ENCODE measurements around the gene SUSD5.
"Not testable (repeated sequence)": the region's sequence is repeated elsewhere in the genome, so short reads cannot be mapped to it uniquely, and the experiment has no call there.

SUSD5 gene

DNA sequence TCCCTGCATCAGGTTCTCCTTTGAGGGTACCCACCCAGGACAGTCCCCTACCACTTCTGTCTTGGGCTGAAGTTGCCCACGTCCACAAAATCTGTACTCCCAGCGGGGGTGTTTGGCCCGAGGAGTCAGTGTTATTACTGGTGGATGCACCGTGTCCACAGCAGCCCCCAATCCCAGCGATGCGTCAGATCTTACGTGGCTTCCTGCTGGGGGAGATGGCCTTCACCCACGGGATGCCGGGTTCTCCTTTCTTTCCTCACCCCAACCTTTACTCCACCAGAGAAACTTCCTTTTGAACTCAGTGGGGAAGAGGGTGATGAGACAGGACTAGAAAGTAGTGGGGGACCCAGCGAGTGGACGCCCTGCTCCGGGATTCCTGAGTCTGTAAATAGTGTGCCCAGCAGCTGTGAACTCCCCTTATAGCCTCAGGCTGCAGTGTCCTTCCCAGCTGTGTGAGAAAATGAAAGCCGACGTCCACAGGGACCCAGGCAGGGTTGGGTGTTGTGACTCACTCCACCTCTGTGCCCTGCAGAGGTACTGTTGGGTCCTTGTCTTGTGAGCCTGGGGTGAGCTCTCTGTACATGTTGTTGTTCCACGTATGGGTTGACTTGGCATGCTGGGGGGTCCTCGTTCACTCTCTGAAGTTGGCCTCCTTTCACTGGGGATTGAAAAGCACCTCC lies 73.2 kb downstream of the SUSD5 start:
- no peak overlapping the region for H3K4me3 ChIP-seq (ENCODE audit: low read depth, low read length)
- no peaks in the 10 kb centered on the region for H3K36me3 ChIP-seq (ENCODE audit: control insufficient read depth, insufficient read depth, low read length)
- H2AFZ ChIP-seq = no peak overlapping the region
- no peaks in the 10 kb centered on the region for H3K9me3 ChIP-seq (ENCODE audit: control insufficient read depth, low read length)
- H3K4me1 ChIP-seq = no peaks in the 10 kb centered on the region
- H3K79me2 ChIP-seq = no peaks in the 10 kb centered on the region
- H3K4me2 ChIP-seq (ENCODE audit: low read length) = no peak overlapping the region
- no peak overlapping the region for H3K9ac ChIP-seq
- TF ChIP-seq CTCF (IDR thresholded peaks at IDR 0.05) = no peak
- H3K27me3 ChIP-seq (ENCODE audit: control insufficient read depth, insufficient read depth, low read length) = no peaks in the 10 kb centered on the region
- H3K27ac ChIP-seq = no peak overlapping the region

- no peaks in the 10 kb centered on the region for H3K4me1 ChIP-seq
- no peak overlapping the region for H3K4me3 ChIP-seq (ENCODE audit: low read depth, low read length)
- TF ChIP-seq CTCF (IDR thresholded peaks at IDR 0.05) = peak; percentile 21
- H3K36me3 ChIP-seq (ENCODE audit: control insufficient read depth, insufficient read depth, low read length) = no peaks in the 10 kb centered on the region
- no peaks in the 10 kb centered on the region for H3K9me3 ChIP-seq (ENCODE audit: control insufficient read depth, low read length)
- H3K27me3 ChIP-seq (ENCODE audit: control insufficient read depth, insufficient read depth, low read length) = no peaks in the 10 kb centered on the region
- no peaks in the 10 kb centered on the region for H3K79me2 ChIP-seq
- H3K9ac ChIP-seq = no peak overlapping the region
- H3K4me2 ChIP-seq (ENCODE audit: low read length) = no peak overlapping the region
- H2AFZ ChIP-seq = no peak overlapping the region
- no peak overlapping the region for H3K27ac ChIP-seq
Measured at GRCh38 chr3:33144433-33144832, 74.2 kb downstream of the SUSD5 start.

DNA sequence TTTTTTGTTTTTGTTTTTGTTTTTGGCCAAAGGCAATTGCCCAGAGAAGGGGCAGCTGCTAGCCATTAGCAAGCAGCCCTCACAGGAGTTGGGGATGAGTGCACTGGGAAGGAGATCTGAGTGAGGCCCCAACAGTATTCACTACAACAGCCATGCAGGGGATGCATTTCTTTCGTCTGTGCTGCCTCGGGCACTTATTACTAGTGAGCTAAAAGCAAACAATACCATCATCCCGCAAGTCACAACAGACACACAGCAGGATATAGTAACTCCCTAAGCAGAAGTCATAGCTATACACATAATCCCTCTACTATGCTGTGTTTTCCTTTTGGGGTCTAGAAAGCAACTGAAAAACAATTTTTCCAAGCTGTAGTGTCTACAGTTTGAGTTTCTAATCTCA lies 77.6 kb downstream of the SUSD5 start:
- Histone ChIP-seq H3K79me2 (no peaks in the 10 kb centered on the region), H3K4me2 (ENCODE audit: low read length) (no peak overlapping the region), H2AFZ (no peak overlapping the region), H3K4me1 (no peaks in the 10 kb centered on the region), H3K27ac (no peak overlapping the region), H3K27me3 (ENCODE audit: control insufficient read depth, insufficient read depth, low read length) (no peaks in the 10 kb centered on the region), H3K9me3 (ENCODE audit: control insufficient read depth, low read length) (no peaks in the 10 kb centered on the region), H3K36me3 (ENCODE audit: control insufficient read depth, insufficient read depth, low read length) (no peaks in the 10 kb centered on the region), H3K9ac (no peak overlapping the region), H3K4me3 (ENCODE audit: low read depth, low read length) (no peak overlapping the region)
- TF ChIP-seq CTCF (IDR thresholded peaks at IDR 0.05) = no peak

GRCh38 chr3:33139996-33140395 lies 78.6 kb downstream of the SUSD5 start:
- H3K4me3 ChIP-seq (ENCODE audit: low read depth, low read length) = no peak overlapping the region
- no peaks in the 10 kb centered on the region for H3K27me3 ChIP-seq (ENCODE audit: control insufficient read depth, insufficient read depth, low read length)
- H3K4me2 ChIP-seq (ENCODE audit: low read length) = no peak overlapping the region
- no peaks in the 10 kb centered on the region for H3K9me3 ChIP-seq (ENCODE audit: control insufficient read depth, low read length)
- H3K4me1 ChIP-seq = no peaks in the 10 kb centered on the region
- H2AFZ ChIP-seq = no peak overlapping the region
- no peak overlapping the region for H3K9ac ChIP-seq
- no peak for TF ChIP-seq CTCF (IDR thresholded peaks at IDR 0.05)
- no peaks in the 10 kb centered on the region for H3K79me2 ChIP-seq
- no peaks in the 10 kb centered on the region for H3K36me3 ChIP-seq (ENCODE audit: control insufficient read depth, insufficient read depth, low read length)
- no peak overlapping the region for H3K27ac ChIP-seq

DNA sequence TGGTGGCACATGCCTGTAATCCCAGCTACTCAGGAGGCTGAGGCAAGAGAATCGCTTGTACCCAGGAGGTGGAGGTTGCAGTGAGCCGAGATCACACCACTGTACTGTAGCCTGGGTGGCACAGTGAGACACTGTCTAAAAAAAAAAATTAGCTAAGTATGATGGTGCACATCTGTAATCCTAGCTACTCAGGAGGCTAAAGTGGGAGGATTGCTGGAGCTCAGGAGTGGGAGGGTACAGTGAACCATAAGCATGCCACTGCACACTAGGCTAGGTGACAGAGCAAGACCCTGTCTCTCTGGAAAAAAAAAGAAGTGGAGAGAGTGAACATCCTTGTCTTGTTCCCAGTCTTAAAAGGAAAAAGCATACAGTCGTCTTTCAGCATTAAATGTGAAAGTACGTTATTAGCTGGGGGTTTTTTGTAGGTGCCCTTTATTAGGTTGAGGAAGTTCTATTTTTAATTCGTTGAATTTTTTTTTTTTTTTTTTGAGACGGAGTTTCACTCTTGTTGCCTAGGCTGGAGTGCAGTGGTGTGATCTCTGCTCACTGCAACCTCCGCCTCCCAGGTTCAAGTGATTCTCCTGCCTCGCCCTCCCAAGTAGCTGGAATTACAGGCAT lies 79.5 kb downstream of the SUSD5 start:
- not testable (repeated sequence) for H3K4me3 ChIP-seq (ENCODE audit: low read depth, low read length); H2AFZ ChIP-seq; H3K9ac ChIP-seq; H3K27me3 ChIP-seq (ENCODE audit: control insufficient read depth, insufficient read depth, low read length); H3K4me1 ChIP-seq; H3K27ac ChIP-seq; H3K4me2 ChIP-seq (ENCODE audit: low read length); H3K9me3 ChIP-seq (ENCODE audit: control insufficient read depth, low read length); H3K79me2 ChIP-seq; H3K36me3 ChIP-seq (ENCODE audit: control insufficient read depth, insufficient read depth, low read length)
